GM06990 (cell line): ENCODE data around the gene KLHL24.
"Not testable (repeated sequence)": the region's sequence is repeated elsewhere in the genome, so short reads cannot be mapped to it uniquely, and the experiment has no call there.

ENCODE experiments used
- DNase-seq: peaks from one replicate; pipeline ENCODE4 v3.0.0-alpha.2; 2011; ENCODE audit not compliant: insufficient read length; ENCODE audit errors: extremely low read depth
- H3K27me3 ChIP-seq: replicated peaks from 2 replicates; pipeline ENCODE4 v1.6.0; 2011; ENCODE audit warnings: low read length; ENCODE audit not compliant: control insufficient read depth, insufficient read depth
- H3K36me3 ChIP-seq: 2 replicates; pipeline ENCODE4 v1.5.1; 2011; ENCODE audit warnings: low read length; ENCODE audit not compliant: control insufficient read depth, insufficient read depth
- H3K4me3 ChIP-seq: replicated peaks from 2 replicates; pipeline ENCODE4 v1.5.1; 2011; ENCODE audit warnings: low read depth, mild to moderate bottlenecking, control low read depth, low read length
- TF ChIP-seq, protein P1 (sequence below): IDR thresholded peaks from 2 replicates; pipeline ENCODE4 v1.5.1; 2011; ENCODE audit warnings: low read length, control low read depth, mild to moderate bottlenecking, inconsistent platforms; ENCODE audit not compliant: insufficient read depth, poor library complexity, severe bottlenecking

The KLHL24 gene

DNA sequence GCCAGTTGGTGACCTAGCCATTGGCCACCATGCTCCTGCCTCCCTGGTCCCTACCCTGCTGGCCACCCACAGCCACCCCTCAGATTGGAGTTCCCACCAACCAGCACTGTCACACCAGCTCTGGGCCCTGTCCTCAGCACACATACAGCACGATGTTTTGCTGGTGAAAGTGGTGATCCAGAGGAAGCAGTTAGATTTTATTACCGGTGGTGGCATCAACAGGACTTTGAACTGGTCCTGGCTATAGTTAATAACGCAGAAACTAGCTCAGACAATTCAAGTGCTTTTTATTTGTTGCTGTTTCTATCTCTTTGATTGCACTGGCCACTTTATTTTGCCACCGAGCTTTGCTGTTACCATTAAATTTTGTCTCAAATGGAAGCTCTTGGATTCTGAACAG, 16.4 kb upstream of the KLHL24 start:
- no peaks in the 10 kb centered on the region for H3K27me3 ChIP-seq
- TF ChIP-seq, protein P1, sequence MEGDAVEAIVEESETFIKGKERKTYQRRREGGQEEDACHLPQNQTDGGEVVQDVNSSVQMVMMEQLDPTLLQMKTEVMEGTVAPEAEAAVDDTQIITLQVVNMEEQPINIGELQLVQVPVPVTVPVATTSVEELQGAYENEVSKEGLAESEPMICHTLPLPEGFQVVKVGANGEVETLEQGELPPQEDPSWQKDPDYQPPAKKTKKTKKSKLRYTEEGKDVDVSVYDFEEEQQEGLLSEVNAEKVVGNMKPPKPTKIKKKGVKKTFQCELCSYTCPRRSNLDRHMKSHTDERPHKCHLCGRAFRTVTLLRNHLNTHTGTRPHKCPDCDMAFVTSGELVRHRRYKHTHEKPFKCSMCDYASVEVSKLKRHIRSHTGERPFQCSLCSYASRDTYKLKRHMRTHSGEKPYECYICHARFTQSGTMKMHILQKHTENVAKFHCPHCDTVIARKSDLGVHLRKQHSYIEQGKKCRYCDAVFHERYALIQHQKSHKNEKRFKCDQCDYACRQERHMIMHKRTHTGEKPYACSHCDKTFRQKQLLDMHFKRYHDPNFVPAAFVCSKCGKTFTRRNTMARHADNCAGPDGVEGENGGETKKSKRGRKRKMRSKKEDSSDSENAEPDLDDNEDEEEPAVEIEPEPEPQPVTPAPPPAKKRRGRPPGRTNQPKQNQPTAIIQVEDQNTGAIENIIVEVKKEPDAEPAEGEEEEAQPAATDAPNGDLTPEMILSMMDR, result no peak
- no peak for DNase-seq
- no peak overlapping the region for H3K4me3 ChIP-seq
- no peaks in the 10 kb centered on the region for H3K36me3 ChIP-seq

DNA sequence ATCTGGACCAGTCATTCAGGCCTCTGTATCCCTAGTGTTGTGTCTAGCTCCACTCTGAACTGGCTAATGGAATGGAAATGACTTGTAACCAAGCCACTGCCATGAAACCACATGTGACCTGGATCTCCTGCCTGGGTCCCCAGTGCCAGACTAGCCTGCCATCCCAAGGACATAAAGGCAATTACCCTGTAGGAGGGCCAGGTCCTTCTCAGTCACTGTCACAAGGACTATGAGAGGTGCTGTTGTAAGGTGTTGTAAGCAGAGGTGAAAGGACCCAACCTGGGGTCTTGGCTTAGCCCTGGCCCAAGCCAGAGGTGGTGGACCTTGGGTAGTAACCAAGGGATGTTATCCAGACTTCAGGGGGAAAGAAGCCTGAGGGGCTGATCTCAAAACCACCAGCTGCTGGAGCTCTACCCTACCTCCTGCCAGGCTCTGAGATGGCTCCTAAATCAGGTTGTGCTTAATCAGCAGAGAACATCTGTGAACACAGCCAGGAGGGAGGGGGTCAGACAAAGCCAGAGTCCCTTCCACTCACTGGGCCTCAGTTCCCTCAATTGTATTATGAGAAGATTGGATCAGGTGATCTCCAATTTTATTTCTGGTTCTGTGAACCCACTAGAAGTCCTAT, 15.7 kb upstream of the KLHL24 start:
- no peak overlapping the region for H3K4me3 ChIP-seq
- TF ChIP-seq, protein P1, result no peak
- DNase-seq, result no peak
- H3K27me3 ChIP-seq, result no peaks in the 10 kb centered on the region
- no peaks in the 10 kb centered on the region for H3K36me3 ChIP-seq

DNA sequence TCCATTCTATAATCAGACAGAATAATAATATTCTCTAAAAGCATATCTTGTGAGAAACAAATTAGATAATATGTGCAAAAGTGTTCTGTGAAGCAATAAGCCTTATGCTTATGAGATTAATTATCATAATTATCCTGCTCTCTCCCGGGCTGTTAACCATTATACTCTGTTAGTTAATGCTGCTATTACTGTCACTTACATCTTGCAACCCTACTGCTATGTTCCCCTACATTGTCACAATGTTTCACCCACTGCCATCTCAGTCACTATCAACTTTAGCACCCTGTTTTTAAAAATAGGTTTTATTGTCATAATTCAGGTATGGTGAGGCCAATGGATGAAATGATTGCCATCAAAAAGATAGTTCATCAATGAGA, 15.2 kb upstream of the KLHL24 start:
- TF ChIP-seq, protein P1, result no peak
- DNase-seq, result no peak
- Histone ChIP-seq H3K4me3 (no peak overlapping the region), H3K36me3 (no peaks in the 10 kb centered on the region), H3K27me3 (no peaks in the 10 kb centered on the region)

DNA sequence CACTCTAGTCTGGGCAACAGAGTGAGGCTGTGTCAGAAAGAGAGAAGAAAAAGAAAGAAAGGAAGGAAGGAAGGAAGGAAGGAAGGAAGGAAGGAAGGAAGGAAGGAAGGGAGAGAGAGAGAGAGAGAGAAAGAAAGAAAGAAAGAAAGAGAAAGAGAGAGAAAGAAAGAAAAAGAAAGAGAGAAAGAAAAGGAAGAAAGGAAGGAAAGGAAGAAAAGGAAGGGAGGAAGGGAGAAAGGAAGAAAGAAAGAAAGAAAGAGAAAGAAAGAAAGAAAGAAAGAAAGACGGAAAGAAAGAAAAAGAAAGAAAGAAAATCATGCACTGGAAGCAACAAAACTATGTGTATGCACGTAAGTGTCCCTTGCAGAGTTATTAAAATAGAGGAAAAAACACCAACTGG, 12.9 kb upstream of the KLHL24 start:
- H3K27me3 ChIP-seq, H3K36me3 ChIP-seq, H3K4me3 ChIP-seq, DNase-seq: not testable (repeated sequence)

DNA sequence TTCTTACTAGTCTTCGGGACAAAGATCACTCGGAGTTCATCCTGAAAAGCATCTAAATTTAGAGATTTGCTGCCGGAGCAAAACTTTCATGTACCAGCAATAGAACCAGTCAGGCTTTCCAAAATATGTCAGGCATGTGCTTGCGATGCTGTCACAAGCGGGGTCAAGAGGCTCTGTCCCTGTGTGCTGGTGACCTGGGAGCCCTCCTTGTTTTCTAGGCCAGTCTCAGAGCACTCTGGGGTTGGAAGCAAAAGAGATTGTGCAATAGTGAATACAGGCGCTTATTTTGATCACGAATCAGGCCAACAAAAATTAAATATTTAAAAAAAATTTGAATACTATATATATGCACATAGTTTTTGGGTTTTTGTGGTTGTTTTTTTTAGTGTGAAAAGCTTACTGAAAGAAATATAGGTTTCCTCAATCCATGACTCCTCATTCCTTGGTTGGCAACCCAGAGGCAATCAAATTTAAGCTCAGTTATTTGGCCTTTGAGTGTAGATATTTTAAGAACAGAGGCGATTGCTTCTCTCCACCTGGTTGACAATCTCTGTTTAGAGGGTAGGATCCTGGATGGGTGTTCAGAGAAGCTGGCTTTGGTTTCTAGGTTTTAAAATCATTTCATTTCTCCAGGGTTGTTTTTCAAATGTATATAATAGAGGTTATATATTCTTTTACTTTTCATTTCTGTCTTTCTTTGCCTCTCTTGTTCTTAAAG, 8.4 kb upstream of the KLHL24 start:
- TF ChIP-seq, protein P1, result no peak
- Histone ChIP-seq H3K36me3 (no peaks in the 10 kb centered on the region), H3K4me3 (no peak overlapping the region), H3K27me3 (no peaks in the 10 kb centered on the region; the same call in 1 of the 2 replicates)
- DNase-seq, result no peak

DNA sequence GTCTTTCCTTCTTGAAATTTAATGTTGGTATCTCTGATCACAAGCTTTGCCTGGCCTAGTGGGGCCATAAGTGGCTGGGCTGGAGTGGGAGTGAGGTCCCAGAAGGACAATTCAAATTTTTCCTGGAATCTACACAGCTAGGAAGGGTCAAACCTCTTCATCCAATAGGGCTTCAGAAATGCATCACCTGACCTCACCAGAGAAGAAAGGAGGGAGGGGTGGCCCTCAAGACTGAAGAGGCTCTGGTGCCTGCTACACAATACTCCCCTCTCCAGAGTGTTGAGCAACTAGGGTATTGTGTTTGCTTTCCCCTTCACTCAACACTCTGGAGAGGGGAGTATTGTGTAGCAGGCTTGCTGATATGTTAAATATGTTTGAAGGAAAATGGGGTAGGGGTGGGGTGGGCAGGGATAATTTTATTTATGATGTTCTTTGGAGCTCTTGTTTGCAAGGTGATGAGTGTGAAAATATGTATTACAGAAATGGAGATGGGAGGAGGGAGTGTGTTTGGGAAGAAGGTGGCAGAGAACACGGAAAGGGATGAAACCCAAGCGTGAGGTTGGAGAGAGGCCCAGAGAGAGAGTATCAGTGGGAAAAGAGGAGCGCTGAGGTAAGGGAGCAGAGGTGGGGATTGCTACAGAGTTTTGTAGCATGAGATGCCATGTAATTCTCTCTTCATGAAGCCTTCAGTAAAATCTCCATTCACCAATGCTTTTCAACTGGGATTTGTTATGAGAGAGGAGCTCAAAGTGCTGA, 5.7 kb upstream of the KLHL24 start:
- Histone ChIP-seq H3K36me3 (no peaks in the 10 kb centered on the region), H3K4me3 (no peak overlapping the region), H3K27me3 (no peaks in the 10 kb centered on the region; the same call in 1 of the 2 replicates)
- TF ChIP-seq, protein P1, result no peak
- DNase-seq, result no peak
